Smooth muscle cell (in vitro differentiated cells): Measurements from ENCODE around the gene MAST4. TPM values are rescaled to one million over a fixed set of nuclear protein-coding genes. Genes with fewer than 3 reads are reported as not detected.
A peak's percentile ranks its signal among the peaks of the same experiment; 100 is the strongest.

Experiments
- DNase-seq: peaks from one replicate; lab custom pipeline; 2025; ENCODE audit not compliant: unreplicated experiment; lab: John Stamatoyannopoulos, UW
- H2AFZ ChIP-seq: fragments of 200-600 bp; sonication (generic); 2 replicates; pipeline ENCODE4 v1.6.0; 2016; ENCODE audit warnings: antibody characterized with exemption, low read depth, mild to moderate bottlenecking
- H3F3A ChIP-seq: fragments of 200-600 bp; sonication (generic); 2 replicates; pipeline ENCODE4 v1.6.0; 2017; ENCODE audit warnings: antibody characterized with exemption, low read depth
- H3K27ac ChIP-seq: fragments of 200-600 bp; sonication (generic); 2 replicates; pipeline ENCODE4 v1.5.1; 2016; ENCODE audit warnings: low read depth, mild to moderate bottlenecking
- H3K27me3 ChIP-seq: fragments of 200-600 bp; sonication (generic); 2 replicates; pipeline ENCODE4 v1.6.1; 2016; ENCODE audit warnings: low read depth, mild to moderate bottlenecking
- H3K36me3 ChIP-seq: fragments of 200-600 bp; sonication (generic); 2 replicates; pipeline ENCODE4 v1.5.1; 2016; ENCODE audit warnings: low read depth
- H3K4me1 ChIP-seq: fragments of 200-600 bp; sonication (generic); 2 replicates; pipeline ENCODE4 v1.5.1; 2016; ENCODE audit warnings: low read depth
- H3K4me2 ChIP-seq: fragments of 200-600 bp; sonication (generic); 2 replicates; pipeline ENCODE4 v1.6.0; 2016; ENCODE audit warnings: mild to moderate bottlenecking
- H3K4me3 ChIP-seq: fragments of 200-600 bp; sonication (generic); 2 replicates; pipeline ENCODE4 v1.5.1; 2016; ENCODE audit warnings: mild to moderate bottlenecking
- H3K79me2 ChIP-seq: fragments of 200-600 bp; sonication (generic); 2 replicates; pipeline ENCODE4 v1.6.0; 2016; ENCODE audit warnings: low read depth, mild to moderate bottlenecking
- H3K9ac ChIP-seq: fragments of 200-600 bp; sonication (generic); 2 replicates; pipeline ENCODE4 v1.6.0; 2016; ENCODE audit warnings: low read depth
- H3K9me3 ChIP-seq: fragments of 200-600 bp; sonication (generic); replicated peaks from 2 replicates; pipeline ENCODE4 v1.5.1; 2016; ENCODE audit warnings: low read depth
- H4K20me1 ChIP-seq: fragments of 200-600 bp; sonication (generic); 2 replicates; pipeline ENCODE4 v1.6.0; 2016; ENCODE audit warnings: low read depth
- WGBS: methylation state at CpG from one replicate; pipeline ENCODE4 v1.1.7; 2016; ENCODE audit warnings: low lambda C conversion rate; 5-methylcytosine and 5-hydroxymethylcytosine counted together
- polyA plus RNA-seq: library from polyadenylated mRNA; unstranded; fragments of >200 nt; fragmentation: Nextera tagmentation; extraction: Ambion mirVana; gene quantifications from 2 replicates; pipeline ENCODE4 v1.2.1, GENCODE V29; 2016
- total RNA-seq: library from RNA; depleted of rRNA; stranded (reverse); fragments of >200 nt; gene quantifications from 2 replicates; pipeline ENCODE4 v1.2.3, GENCODE V29; 2014
- TF ChIP-seq, protein P1 (sequence below): fragments of 200-600 bp; sonication (generic); IDR thresholded peaks from 2 replicates; pipeline ENCODE4 v1.5.1; 2017; ENCODE audit warnings: borderline replicate concordance, mild to moderate bottlenecking, antibody characterized with exemption; ENCODE audit not compliant: insufficient read depth, poor library complexity, severe bottlenecking

The MAST4 gene
- total and polyA plus RNA-seq, 2 experiments from 2014 or later, result 6.3 to 24.0 TPM

GRCh38 chr5:67012171-67012570 lies 416.0 kb downstream of the MAST4 start:
- H3K79me2 ChIP-seq, result peaks cover 30% of the 10 kb centered on the region
- no peaks in the 10 kb centered on the region for H3K27me3 ChIP-seq
- H3F3A ChIP-seq, result peaks cover 5% of the 10 kb centered on the region
- TF ChIP-seq, protein P1, sequence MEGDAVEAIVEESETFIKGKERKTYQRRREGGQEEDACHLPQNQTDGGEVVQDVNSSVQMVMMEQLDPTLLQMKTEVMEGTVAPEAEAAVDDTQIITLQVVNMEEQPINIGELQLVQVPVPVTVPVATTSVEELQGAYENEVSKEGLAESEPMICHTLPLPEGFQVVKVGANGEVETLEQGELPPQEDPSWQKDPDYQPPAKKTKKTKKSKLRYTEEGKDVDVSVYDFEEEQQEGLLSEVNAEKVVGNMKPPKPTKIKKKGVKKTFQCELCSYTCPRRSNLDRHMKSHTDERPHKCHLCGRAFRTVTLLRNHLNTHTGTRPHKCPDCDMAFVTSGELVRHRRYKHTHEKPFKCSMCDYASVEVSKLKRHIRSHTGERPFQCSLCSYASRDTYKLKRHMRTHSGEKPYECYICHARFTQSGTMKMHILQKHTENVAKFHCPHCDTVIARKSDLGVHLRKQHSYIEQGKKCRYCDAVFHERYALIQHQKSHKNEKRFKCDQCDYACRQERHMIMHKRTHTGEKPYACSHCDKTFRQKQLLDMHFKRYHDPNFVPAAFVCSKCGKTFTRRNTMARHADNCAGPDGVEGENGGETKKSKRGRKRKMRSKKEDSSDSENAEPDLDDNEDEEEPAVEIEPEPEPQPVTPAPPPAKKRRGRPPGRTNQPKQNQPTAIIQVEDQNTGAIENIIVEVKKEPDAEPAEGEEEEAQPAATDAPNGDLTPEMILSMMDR, result no peak
- no peaks in the 10 kb centered on the region for H3K9me3 ChIP-seq
- H3K4me1 ChIP-seq, result peaks cover 20% of the 10 kb centered on the region
- H4K20me1 ChIP-seq, result no peaks in the 10 kb centered on the region
- WGBS, result 89% methylated on average over 2 of the region's 2 CpGs
- DNase-seq, result no peak
- H3K9ac ChIP-seq, result peak overlapping the region; percentile 61
- H2AFZ ChIP-seq, result no peak overlapping the region
- H3K27ac ChIP-seq, result peak overlapping the region; percentile 93
- no peak overlapping the region for H3K4me3 ChIP-seq
- H3K4me2 ChIP-seq, result peak overlapping the region; percentile 75
- no peaks in the 10 kb centered on the region for H3K36me3 ChIP-seq

- H3K4me1 ChIP-seq, result peaks cover 20% of the 10 kb centered on the region
- H3K4me2 ChIP-seq, result no peak overlapping the region
- TF ChIP-seq, protein P1, result no peak
- no peaks in the 10 kb centered on the region for H3K36me3 ChIP-seq
- no peaks in the 10 kb centered on the region for H3K27me3 ChIP-seq
- DNase-seq, result no peak
- H4K20me1 ChIP-seq, result no peaks in the 10 kb centered on the region
- H2AFZ ChIP-seq, result no peak overlapping the region
- peaks cover 5% of the 10 kb centered on the region for H3F3A ChIP-seq
- no peak overlapping the region for H3K9ac ChIP-seq
- H3K4me3 ChIP-seq, result no peak overlapping the region
- WGBS, result 80% methylated on average over 1 of the region's 1 CpG
- peaks cover 16% of the 10 kb centered on the region for H3K79me2 ChIP-seq
- no peaks in the 10 kb centered on the region for H3K9me3 ChIP-seq
- H3K27ac ChIP-seq, result no peak overlapping the region
These were observed 417.5 kb downstream of the MAST4 start for GRCh38 chr5:67013719-67014118.

DNA sequence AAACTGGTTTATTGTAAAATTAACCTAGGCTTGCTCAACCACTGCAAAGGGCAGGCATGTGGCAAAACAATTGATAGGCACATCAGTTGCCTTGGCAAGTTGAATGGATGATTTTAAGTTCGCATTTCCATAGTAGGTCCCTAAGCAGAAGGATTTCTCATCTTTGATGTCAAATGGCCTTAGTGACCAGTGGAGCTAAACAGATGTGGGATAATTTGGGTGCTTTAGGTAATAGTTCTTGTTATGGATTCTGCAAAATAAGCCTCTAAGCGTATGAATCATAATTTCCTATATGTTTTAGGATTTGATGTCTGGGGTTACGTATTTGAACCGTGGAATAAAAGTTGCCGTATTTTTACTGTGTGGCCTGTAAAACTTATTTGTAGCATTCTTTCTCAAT lies 418.0 kb downstream of the MAST4 start:
- Histone ChIP-seq H3K36me3 (no peaks in the 10 kb centered on the region), H3K79me2 (peaks cover 16% of the 10 kb centered on the region), H3K4me2 (no peak overlapping the region), H3K27me3 (no peaks in the 10 kb centered on the region), H2AFZ (no peak overlapping the region), H4K20me1 (no peaks in the 10 kb centered on the region), H3K4me1 (peaks cover 24% of the 10 kb centered on the region), H3F3A (peaks cover 5% of the 10 kb centered on the region), H3K4me3 (no peak overlapping the region), H3K9ac (no peak overlapping the region), H3K27ac (peak overlapping the region; percentile 62), H3K9me3 (no peaks in the 10 kb centered on the region)
- no peak for DNase-seq
- TF ChIP-seq, protein P1, result no peak
- WGBS, result 97% methylated on average over 5 of the region's 5 CpGs

DNA sequence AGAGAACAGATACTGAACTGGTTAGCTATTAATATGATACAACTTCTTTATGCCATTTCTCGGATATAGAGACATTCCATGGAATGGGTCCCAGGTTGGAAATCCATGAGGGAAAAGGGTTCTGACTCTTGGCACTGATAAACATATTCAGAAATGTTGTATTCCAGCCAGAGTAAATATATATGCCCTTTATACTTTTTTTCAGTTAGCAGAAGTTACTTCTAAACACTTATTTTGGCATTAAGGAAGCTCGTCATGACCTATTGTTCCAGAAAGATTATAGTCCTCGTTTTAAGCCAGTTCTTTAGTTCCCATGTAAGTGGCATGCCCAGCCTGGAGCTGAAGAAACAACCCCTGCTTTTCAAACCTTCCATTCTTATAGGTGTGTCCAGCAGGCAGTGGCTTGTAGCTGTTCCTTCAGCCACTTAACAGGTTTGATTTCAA lies 418.8 kb downstream of the MAST4 start:
- Histone ChIP-seq H2AFZ (no peak overlapping the region), H3K4me2 (peak overlapping the region; percentile 80), H3K4me3 (peak overlapping the region; percentile 29), H4K20me1 (no peaks in the 10 kb centered on the region), H3K27me3 (no peaks in the 10 kb centered on the region), H3K36me3 (no peaks in the 10 kb centered on the region), H3K79me2 (peaks cover 9% of the 10 kb centered on the region), H3F3A (peaks cover 5% of the 10 kb centered on the region), H3K4me1 (peaks cover 27% of the 10 kb centered on the region), H3K27ac (peak overlapping the region; percentile 62), H3K9ac (peak overlapping the region; percentile 27), H3K9me3 (no peaks in the 10 kb centered on the region)
- TF ChIP-seq, protein P1, result no peak
- 78% methylated on average over 3 of the region's 3 CpGs for WGBS
- no peak for DNase-seq
